Superior temporal gyrus (tissue), 1 donor: ENCODE data around the gene RCBTB1.
A peak's percentile ranks its signal among the peaks of the same experiment; 100 is the strongest.
"Not testable (repeated sequence)": the region's sequence is repeated elsewhere in the genome, so short reads cannot be mapped to it uniquely, and the experiment has no call there.

Experiments used
- DNase-seq: peaks from one replicate; pipeline ENCODE4 v3.0.0-alpha.2; 2016; ENCODE audit errors: extremely low spot score

The RCBTB1 gene

DNA sequence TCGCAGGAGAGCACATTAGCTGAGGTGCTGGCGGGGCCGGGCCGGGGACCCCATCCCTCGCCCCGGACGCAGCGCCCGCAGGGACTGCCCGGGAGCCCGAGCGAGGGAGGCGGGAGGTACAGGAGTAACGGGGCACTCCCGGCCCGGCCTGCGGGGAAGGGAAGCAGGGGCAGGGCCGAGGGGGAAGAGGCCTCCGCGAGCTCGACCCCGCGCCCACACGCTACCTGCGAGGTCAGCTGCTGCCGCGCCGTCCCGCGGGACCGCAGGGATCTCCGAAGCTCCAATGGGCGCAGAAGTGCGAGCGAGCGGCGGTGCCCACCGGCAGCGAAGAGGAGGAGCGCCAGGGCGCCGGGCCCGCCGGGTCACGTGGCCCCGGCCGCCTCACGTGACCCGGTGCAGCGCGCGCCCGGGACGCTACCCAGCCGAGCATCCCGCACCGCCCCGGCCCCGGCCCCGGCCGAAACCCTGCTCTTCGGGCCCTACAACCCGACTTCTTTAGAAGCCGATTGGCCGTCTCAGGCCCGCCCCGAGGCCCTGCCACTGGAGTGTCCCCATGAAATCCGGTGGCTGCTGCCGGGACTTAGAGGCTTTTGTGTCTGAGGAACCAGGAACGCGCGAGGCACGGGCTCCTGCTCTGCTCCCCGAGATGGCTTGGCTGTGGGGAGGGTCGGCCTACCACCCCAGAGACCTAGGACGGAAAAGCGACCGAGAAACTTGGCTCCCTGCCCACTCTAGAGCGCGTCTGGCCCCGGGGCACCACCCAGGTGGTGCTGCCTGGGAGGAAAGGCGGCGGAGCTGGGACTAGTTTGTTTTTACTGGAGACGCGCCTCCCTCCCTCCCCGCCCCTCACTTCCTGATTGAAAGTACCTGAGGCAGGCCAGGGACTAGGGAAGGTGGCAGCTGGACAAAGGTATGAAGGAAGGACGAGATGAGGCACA lies at the start of gene RCBTB1:
Gene RCBTB1 (minus strand): TSS at position 339 of the 938 bp plus-strand sequence. CDS start 18,279 bp downstream, outside the sequence.
- peak; percentile 78 for DNase-seq

DNA sequence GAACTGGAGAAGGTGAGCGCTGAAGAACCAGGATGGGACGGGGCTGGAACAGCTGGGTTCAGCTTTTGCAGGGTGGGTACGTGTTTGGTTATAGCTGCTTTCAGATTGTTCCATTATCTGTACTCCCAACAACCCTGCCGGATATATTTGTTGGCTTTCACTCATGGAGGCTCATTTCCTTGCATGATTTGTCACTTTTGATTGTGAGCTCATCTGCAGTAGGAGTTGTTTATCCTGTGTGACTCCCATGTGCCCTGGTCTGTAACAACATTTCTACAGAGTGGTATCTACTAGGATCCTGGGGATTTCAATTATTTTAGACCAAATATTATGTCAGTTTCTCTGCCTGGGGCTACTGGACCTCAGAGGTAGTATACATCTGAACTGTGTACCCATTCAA lies 48.4 kb upstream of the RCBTB1 start:
- no peak for DNase-seq

DNA sequence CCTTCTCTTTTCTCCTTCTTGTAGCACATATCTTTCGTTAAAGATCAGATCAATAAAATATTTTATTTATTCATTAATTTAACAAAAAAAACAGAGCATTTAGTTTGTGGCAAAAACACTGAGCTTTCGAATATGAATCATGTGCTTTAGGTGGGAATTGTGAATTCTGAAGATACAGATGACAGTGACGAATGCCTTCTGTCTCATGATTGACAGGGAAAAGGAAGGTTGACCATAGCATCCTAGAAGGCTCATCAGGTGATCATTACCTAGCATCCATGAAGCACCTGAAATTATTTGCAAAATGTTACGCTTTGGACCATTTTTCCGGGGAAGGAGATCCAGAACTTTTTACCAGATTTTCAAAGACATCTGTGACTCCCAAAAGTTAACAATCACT lies 46.8 kb upstream of the RCBTB1 start:
- no peak for DNase-seq

DNA sequence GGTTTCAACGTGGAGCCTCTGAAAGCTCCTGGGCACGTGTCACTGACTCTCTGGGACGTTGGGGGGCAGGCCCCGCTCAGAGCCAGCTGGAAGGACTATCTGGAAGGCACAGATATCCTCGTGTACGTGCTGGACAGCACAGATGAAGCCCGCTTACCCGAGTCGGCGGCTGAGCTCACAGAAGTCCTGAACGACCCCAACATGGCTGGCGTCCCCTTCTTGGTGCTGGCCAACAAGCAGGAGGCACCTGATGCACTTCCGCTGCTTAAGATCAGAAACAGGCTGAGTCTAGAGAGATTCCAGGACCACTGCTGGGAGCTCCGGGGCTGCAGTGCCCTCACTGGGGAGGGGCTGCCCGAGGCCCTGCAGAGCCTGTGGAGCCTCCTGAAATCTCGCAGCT lies 45.2 kb upstream of the RCBTB1 start:
- no peak for DNase-seq

DNA sequence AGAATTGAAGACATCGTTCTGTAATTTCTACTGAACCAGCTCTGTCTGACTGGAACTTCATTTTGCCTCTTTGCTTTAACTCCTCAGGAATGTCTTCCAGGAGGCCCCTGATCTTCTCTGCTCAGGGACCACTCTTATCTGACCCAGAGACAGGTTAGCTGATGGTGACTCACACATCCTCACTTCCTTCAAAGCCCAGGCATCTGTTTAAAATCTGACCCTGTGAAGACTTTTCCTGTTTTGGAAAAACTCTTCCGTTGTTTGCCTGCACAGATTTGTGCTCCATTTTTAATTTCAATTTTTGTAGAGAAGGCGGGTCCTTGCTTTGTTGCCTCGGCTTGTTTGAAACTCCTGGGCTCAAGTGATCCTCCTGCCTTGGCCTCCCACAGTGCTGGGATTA lies 44.6 kb upstream of the RCBTB1 start:
- no peak for DNase-seq

DNA sequence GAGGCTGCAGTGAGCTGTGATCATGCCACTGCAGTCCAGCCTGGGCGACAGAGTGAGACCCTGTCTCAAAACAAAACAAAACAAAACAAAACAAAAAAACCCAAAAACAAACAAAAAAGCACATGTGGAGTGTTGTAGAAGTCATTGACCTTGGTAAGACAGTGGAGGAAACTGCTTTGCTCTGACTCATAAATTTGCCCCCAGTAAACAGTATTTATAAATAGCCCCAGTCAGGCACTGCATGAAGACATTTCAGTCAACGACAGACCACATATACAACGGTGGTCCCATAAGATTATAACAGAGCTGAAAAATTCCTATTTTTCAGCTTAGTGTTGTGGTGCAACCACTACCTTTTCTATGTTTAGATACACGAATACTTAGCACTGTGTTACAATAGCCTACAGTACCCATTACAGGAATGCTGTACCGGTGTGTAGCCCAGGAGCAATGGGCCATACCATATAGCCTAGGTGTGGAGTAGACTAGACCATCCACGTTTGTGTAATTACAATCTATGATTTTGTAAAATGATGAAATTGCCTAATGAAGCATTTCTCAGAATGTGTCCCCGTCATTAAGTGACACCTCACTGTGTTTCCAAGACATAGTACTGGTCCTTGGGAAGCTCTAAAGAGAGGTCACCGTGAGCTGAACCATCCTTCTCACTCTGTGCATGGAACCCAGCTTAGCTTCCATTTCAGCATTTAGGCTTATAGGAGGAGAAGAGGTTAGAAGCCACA lies 44.0 kb upstream of the RCBTB1 start:
- no peak for DNase-seq

DNA sequence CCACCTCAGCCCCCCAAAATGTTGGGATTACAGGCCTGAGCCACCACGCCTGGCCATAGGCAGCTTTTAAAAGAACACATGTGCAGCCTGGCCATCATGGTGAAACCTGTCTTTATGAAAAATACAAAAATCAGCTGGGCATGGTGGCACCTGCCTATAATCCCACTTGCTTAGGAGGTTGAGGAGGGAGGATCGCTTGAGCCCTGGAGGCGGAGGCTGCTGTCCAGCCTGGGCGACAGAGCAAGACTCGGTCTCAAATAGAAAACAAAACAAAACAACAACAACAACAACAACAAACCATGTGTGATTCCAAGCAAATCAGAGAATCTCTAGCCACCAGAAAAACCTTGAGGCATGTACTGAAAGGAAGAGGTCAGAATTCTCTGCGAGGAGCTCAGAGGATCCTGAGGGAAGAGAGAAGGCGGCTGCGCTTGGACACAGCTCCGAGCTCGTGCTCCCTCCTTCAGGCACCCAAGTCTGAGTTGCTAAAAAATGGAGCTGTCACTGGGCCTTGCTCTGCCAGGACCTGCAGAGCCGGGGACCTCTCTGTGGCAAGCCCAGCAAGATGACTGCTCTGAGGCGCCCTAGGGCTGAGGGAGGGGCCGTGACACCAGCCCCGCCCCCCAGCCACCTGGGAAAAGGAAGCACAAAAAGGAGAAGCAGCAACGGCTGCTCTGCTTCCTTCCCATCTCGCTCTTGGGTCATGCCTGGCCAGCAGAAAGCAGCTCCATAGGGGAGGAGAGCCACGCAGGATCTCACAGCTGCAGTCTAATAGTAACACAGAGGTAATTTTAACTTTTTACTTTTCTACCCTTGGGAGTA lies 42.7 kb upstream of the RCBTB1 start, which contains the start of gene ARL11:
Gene ARL11 (plus strand): TSS at position 677 of the 822 bp plus-strand sequence. CDS start 1,941 bp downstream, outside the sequence.
- no peak for DNase-seq

DNA sequence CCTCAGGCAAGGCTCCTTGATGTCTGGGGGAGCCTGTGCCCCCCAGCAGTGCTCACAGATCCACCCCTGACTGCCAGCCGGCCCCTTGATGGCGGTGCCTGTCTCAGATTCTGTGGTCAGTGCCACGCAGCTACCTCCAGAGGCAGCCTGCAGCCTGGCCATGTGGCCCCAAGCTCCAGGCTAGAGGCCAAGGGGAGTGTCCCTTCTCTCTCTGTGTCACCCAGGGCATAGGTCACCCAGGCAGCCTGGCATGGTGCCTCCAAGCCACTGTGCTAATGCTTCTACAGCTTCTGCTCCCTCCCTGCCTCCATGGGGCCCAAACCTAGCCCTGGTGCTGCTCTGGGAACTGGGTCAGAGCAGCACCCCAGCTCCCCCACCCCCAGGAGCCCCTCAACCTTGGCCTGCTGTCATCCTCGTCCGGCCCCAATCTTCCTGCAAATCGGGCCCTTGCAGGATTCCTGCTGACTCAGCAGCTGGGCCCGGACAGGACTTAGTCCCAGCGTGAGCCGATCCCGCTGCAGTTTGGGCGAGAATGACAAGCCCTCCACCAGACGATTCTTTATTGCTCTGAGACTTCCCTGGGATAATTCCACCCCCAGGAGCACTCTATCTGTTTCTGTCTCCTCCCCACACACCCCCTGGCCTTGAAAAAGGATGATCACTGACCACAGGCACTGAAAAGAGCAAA lies 40.2 kb upstream of the RCBTB1 start:
- no peak for DNase-seq

DNA sequence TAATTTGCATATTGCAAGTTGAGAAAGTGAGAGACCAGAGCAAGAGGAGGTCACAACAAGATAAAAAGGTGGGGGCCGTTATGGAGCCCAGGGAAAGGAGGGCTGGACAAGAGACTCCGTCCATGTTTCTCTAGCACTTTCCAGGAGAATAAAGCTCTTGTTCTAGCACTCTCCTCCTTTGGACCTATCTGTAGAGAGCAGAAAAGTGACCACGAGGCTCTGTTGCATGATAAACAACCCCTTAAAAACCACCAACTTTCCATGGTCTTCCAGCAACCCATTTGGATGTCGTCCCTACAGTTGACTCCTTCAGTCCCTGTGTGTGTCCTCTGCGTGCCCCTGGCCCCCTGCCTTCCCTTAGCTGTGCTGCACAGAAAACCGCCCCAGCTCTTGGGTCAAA lies 38.9 kb upstream of the RCBTB1 start:
- no peak for DNase-seq

DNA sequence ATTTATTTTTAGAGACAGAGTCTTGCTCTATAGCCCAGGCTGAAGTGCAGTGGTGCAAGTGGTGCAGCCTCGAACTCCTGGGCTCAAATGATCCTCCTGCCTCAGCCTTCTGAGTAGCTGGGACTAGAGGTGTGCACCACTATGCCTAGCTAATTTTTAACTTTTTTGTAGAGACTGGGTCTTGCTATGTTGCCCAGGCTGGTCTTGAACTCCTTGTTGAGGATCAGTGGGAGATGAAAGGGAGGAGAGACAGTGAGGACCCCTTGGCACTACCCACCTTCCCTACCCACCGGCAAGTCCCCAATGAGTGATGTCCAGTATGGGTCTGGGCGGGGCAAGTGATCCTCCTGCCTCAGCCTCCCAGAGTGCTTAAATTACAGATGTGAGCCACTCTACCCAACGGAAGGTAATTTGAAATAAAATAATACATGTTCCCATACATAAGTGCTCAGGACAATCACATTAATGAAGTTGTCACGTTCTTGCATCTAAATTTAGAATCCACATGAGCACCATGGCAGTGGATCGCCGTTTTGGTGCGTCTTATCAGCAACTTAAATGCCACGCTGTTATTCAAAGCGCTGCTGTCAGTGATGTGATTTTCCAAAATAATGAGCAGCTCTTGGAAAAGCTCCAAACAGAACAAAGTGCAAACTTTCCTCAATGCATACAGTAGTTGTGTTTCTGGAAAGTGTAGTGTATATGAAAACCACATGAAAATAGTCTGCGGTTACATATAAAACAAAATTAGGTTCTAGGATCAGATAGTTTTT lies 37.0 kb upstream of the RCBTB1 start:
- no peak for DNase-seq

DNA sequence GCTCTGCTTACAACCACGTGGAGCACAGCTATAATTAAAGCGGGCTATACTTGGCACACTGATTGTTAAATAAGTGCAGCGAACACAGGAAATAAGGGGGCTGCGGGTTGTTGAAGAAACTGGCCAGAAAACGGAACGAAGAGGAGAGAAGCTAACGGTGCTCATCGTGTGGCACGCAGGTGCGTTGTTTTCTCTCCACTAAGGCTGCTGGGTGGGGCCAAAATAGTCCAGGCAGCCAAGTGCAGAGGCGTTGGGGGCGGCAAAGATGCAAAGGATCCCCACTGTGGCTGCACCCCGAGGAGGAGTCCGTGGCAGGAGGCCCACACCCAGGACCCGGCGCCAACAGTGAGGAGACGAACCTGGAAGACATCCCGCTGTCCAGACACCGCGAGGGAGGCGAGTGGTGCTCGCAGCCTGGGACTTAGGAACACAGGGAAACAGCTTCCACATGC lies 34.8 kb upstream of the RCBTB1 start:
- DNase-seq = no peak

DNA sequence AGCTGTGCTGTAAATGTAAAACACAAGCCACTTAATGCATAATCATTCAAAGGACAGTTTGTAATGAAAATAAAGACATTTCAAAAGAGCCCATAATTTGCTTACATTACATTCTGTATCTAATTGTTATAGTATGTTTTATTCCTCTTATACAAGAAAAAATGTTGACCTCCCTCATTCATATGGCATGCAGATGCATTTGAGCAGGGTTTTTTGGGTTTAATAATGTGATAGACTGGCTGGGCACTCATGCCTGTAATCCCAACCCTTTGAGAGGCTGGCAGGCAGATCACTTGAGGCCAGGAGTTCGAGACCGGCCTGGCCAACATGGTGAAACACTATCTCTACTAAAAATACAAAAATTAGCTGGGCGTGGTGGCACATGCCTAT lies 31.3 kb upstream of the RCBTB1 start:
- DNase-seq = no peak

DNA sequence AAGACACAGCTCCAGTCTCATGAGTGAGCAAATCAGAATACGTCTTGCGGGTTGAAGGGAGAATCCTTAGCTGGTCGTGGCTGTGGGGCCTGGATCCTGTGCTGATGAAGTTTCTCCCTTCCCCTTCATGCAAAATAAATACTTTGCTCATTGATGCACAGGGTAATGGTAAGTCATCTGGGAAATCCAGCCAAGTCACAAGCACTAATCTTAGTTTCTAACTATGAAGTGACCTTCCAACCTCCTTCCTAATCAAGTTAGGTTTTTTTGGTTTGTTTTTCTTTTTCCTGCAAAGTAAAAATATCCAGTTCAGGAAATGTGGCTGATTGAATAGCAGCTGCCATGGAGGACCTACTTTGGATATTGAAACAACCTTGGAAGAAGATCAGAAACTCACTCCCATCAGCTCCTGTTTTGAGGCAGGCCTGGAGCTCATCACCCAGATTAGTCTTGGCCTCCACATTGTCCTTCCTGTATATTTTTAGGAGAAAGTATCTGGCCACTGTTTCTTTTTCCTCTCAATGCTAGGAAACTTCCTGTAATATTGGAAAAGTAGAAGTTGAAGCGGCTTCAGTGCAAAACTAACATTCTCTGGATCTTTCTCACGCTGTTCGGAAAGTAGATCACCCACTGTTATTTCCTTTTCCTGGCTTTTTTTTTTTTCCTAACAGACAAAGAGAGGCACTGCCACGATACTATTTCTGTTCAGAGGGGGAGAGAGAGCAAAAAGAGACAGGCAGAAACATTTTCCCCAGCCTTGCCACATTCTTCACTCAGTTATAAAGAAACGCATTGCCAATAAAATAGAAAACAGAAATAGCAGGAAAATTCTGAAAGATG lies 30.7 kb upstream of the RCBTB1 start:
- peak; percentile 28 for DNase-seq

DNA sequence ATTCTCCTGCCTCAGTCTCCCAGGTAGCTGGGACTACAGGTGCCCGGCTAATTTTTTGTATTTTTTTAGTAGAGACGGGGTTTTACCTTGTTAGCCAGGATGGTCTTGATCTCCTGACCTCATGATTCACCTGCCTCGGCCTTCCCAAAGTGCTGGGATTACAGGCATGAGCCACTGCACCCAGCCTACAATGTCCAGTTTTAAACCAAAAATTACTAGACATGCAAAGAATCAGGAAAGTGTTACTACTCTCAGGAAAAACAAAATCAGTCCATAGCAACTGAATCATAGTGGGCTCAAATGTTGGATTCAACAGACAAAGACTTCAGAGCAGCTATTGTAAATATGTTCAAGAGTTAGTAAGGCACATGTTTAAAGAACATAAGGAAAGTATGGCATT lies 26.7 kb upstream of the RCBTB1 start:
- not testable (repeated sequence) for DNase-seq

DNA sequence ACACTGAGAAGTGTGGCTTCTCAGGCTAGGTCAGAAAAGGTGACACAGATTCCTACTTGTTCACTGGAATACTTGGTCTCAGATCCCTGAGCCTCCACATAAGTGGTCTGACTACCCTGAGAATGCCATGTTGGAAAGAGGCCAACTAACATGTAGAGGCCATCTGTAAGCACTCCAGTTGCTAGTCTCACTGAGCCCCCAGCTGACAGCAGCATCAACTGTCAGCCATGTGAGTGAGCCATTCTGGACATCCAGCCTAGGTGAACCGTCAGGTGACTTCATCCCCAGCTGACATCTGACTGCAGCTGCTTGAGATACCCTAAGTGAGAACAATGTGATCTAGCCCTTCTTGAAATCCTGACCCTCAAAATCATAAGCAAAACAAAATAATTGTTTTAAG lies 24.8 kb upstream of the RCBTB1 start:
- DNase-seq = no peak

DNA sequence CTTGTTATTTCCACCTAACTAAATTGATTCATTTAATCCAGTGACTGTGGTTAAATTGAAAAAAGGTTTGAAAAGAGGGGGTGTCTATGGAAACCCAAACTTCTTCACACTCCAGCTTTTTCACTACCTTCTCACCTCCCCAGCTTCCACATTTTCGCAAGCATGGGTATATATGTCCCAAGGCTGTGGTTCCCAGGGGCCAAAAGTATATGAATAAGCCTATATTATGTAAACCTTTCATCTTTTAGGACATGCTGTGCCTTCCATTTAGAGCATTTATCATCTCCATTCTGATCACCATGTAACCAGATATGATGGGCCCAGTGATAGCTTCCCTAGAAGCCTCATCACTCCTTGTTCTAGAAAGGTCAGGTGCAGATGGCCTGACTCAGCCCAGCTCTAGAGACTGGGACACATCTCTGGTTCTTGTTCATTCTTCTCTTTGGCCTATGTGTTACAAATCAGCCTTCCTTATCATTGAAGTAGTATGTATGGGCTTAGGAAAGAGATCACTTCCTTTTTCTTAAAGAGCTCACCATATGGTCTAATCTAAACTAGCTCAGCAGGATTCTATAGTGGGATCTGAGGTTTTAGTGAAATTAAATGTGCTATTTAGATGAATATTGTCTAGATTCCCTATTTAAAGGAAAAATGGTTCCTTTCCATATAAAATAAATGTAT lies 23.4 kb upstream of the RCBTB1 start:
- DNase-seq = peak; percentile 24

DNA sequence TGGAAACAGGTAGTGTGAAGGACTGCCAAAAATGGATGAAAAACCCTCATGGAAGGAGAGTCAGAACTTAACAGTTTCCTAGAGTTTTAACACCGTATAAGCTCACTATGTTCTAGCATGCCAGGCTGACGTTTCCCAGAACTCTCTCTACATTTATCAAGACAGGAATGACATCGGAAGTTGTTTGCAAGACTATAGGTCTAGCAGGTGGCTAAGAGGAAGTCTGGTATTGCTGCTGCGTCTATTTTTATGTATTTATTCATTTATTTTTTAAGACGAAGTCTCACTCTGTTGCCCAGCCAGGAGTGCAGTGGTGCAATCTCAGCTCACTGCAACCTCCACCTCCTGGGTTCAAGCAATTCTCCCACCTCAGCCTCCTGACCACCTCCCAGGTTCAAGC lies 22.4 kb upstream of the RCBTB1 start:
- no peak for DNase-seq

DNA sequence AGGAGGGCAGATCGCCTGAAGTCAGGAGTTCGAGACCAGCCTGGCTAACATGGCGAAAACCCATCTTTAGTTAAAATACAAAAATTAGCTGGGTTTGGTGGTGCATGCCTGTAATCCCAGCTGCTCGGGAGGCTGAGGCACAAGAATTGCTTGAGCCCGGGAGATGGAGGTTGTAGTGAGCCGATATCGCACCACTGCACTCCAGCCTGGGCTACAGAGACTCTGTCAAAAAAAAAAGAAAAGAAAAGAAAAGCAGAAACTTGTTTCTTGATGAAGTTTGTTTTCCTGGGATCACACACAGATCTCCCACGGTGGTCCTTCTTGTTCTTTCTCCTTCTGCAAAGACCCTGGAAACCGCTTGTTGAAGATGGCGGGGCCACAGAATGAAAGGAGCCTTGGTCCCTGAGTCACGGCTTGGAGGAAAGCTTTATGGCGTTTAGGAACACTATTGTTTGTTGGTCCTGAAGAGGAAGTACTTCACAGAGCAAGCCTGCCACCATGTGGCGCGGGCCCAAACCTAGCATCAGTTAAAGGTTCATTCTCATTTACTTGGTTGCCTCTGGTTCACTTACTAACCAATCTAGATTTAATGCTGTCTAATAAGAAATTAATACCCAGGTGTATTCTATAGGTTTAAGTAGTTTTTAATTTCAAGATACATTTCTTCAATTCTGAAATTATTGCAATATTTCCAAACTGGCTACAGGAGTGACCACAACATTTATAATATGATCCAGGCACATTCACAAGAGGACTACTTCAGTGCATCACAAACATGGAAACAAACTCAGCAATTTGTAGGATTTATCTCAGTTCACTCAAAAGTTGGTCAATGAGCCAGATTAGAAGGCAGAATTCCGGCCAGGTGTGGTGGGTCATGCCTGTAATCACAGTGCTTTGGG lies 21.6 kb upstream of the RCBTB1 start:
- DNase-seq = peak; percentile 97
